DND-41 (cell line): ENCODE measurements around the gene RGS14.

Experiments used
- CTCF ChIP-seq: IDR thresholded peaks from 2 replicates; pipeline ENCODE4 v1.5.1; 2012; ENCODE audit warnings: borderline replicate concordance, low read length, moderate library complexity, mild to moderate bottlenecking; ENCODE audit not compliant: poor library complexity, severe bottlenecking; ENCODE audit errors: extremely low read depth
- EZH2 ChIP-seq: IDR thresholded peaks from 3 replicates; pipeline ENCODE4 v1.6.1; 2012; ENCODE audit warnings: borderline replicate concordance, low read depth, mild to moderate bottlenecking, moderate library complexity, low read length, inconsistent platforms; ENCODE audit not compliant: severe bottlenecking

GRCh38 chr5:177346820-177347219 lies 10.9 kb upstream of the RGS14 start:
- TF ChIP-seq EZH2 = no peak
- TF ChIP-seq CTCF = no peak
